GM21381 (cell line): ENCODE data around the gene SMC1B.
"Not testable (repeated sequence)": the region's sequence is repeated elsewhere in the genome, so short reads cannot be mapped to it uniquely, and the experiment has no call there.

ENCODE experiments used
- ATAC-seq: cut with Tn5 transposase; IDR thresholded peaks from one replicate; pipeline ENCODE4 v1.9.1; 2021; ENCODE audit warnings: mild to moderate bottlenecking, moderate library complexity; ENCODE audit not compliant: unreplicated experiment

Gene SMC1B

DNA sequence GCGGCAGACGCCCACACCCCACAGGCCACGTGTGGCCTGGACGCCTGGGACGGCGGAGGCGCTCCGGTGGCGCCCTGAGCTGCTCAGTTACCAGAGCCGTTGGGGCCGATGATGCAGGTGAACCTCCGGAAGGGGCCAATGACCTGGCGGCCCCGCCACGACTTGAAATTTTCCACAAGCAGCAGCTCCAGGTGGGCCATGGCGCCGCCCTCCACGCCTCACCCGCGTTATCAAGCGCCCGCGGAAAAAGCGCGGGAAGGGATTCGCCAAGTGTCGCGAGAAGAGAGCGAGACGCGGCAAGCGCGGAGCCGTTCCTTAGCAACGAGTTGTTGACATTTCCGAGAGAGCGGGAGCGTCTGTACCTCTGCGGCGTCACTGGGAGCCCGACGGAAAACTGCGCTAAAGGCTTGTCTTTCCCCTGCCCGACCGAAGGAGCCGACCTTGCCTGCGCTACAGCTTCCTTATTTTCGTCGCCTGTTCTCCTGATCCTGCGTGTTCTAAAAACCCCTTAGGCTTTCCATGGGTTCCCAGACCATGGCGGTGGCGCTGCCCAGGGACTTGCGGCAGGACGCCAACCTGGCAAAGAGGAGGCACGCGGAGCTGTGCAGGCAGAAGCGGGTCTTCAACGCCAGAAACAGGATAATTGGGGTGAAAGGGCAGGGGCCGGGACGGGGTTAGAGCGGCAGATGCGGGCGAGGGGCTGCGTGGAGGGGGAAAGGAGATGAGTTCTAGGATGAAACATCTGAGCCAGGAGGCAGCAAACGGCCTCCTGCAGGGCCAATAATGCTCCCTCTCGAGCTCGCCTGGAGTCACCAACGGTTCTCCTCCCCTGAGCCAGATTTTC, at the start of gene SMC1B, which contains the start of gene RIBC2:
Gene SMC1B (minus strand): TSS at position 232 of the 844 bp plus-strand sequence. CDS start 32 bp downstream, at position 200.
Gene RIBC2 (plus strand): TSS at position 326 of the 844 bp plus-strand sequence. CDS start 194 bp downstream, at position 520.
- ATAC-seq, result no peak

DNA sequence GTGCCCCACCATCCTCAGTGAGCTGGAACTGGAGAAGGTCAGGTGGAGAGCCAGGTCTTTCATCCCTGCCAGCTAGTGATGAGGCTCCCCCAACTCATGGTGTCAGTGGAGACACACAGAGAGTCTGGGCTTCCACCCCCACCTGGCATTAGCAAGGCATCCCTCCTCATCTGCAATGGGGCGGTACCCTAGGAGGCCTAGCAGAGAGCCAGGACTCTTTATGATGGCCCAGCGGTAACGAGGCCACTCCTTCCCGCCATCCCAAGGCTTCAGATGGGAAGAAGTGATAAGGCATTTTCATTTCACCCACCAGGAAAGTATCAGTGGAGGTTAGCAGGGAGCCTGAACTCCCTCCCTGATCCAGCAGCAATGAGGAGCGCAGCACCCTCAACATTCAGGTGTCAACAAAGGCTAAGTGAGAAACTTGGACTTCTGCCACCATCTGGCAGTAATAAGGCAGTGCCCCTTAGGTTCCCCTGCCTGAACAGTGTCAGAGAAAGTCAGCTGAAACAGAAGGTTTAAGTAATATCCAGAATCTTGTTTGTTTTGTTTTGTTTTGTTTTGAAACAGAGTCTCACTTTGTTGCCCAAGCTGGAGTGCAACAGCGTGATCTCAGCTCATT, 48.7 kb upstream of the SMC1B start:
- no peak for ATAC-seq

DNA sequence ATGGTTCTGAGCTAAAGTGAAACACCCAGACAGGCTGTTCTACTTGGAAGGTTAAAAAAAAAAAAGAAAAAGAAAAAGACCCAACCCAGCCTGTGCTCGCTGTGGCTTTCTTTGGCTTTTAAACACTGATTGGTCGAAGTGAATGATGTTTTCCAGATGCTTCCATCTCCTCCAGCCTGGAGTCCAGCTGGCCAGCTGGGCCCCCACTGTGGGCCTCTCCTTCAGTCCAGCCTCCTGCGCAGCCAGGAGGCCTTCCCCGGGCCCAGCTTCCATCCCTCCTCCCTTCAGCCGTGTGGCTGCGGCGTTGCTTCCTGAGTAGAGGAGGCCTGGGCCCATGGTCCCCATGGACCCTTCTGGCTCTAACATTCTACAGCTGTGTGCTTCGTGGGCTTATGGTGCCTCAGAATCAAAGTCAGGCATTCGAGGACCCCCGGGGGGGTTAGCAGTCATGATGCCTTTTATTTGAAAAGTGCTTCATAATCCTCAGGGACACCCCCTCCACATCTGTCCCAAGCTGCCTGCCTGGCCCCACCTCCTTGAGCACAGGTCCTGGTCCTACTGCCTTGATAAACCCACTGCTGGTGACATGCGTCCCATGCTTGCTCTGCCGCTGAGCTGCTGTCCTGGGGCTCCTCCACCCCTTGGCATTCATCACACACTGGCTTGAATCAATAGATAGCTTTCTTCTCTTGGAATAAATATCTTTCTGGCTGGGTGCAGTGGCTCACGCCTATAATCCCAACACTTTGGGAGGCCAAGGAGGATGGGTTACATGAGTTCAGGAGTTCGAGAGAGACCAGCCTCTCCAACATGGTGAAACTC, 47.1 kb upstream of the SMC1B start:
- ATAC-seq, result no peak

DNA sequence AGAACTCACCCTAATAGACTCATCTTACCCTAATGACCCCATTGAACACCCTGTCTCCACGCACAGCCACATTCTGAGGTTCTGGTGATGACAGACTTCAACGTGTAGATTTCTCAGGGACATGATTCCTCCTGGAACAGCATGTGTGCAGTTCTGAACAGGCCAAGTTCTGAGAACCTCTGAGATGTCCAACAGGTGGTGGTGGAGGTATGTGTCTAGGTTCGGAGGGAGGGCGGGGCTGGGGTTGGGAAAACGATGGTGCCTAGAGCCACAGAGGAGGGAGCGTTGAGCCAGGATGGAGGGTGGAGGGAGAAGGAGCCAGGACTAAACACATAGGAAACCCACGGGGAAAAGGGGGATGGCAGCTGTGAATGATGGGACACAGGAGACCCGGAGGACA, 45.8 kb upstream of the SMC1B start:
- no peak for ATAC-seq

- no peak for ATAC-seq
These were observed 45.1 kb upstream of the SMC1B start for GRCh38 chr22:45458532-45458931.

DNA sequence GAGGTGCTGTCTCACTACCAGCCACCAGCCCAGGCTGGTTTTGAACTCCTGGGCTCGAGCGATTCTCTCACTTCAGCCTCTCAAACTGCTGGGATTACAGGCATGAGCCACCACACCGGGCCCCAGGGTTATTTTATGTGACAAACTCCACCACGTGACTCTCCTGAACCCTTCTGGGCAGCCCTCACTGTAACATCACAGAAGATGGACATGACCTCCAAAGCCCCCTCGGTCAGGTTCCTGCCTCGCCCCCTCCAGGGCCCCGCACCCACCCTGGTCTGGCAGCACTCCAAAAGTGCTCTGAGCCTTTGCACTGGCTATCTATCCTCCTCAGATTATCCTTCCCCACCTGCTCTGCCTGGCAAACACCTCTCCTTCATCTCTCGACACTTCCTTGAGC, 43.4 kb upstream of the SMC1B start:
- ATAC-seq, result no peak

- ATAC-seq, result no peak
These were observed 42.2 kb upstream of the SMC1B start for GRCh38 chr22:45455621-45456020.

DNA sequence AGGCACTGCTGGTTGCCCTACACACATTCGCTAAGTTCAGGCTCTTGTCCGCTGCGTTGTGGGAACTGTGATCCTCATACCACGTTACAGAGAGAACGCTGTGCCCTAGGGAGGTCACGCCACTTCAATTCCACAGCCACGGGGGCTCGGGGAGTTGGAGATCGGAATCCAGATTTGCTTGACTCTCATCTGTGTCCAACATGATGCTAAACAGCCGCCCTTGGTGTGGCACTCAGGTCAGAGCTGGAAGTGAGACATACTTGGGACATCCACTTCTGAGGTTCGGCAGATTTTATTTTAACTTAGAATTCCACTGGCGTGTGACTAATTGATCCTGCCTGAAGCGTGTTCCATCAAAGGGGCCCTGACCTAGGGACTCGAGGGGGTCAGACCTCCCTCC, 41.8 kb upstream of the SMC1B start:
- no peak for ATAC-seq

- no peak for ATAC-seq
These were observed 40.9 kb upstream of the SMC1B start for GRCh38 chr22:45454275-45454674.

DNA sequence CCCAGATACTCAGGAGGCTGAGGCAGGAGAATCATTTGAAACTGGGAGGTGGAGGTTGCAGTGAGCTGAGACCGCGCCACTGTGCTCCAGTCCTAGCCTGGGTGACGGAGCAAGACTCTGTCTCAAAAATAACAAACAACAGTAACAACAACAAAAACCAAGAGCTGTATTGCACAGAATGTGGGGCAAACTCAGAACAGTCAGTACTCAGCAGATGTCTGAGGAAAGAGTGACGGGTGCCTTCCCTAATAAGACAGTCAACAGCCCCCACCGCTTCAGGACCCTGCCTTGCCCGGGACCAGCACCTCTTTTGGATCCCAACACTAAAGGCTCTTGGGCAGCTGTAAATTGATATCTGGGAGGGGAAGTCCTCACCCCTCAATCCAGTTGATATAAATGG, 40.4 kb upstream of the SMC1B start:
- ATAC-seq, result no peak

GRCh38 chr22:45452565-45453379, 39.4 kb upstream of the SMC1B start:
- no peak for ATAC-seq

DNA sequence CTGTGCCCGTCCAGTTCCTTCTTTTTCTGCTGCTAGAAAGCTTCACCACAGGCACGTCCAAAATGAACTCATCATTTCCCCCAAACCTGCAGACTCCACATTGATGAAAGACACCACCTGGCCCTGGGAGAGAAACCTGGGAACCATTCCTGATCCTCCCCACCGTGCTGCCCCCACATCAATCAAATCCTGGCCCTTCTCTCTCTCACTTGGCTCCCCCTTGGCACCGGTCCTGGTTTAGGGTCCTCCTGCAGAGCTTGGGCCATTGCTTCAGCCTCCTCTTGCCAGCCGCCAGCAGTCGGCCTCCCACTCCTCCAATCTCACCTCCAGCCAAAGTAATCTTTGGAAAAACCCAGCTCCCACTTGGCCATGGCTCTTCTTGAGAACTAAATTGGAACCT, 38.6 kb upstream of the SMC1B start:
- no peak for ATAC-seq

- no peak for ATAC-seq
These were observed 37.7 kb upstream of the SMC1B start for GRCh38 chr22:45450921-45451651.

- ATAC-seq, result no peak
These were observed 36.8 kb upstream of the SMC1B start for GRCh38 chr22:45450101-45450785.

DNA sequence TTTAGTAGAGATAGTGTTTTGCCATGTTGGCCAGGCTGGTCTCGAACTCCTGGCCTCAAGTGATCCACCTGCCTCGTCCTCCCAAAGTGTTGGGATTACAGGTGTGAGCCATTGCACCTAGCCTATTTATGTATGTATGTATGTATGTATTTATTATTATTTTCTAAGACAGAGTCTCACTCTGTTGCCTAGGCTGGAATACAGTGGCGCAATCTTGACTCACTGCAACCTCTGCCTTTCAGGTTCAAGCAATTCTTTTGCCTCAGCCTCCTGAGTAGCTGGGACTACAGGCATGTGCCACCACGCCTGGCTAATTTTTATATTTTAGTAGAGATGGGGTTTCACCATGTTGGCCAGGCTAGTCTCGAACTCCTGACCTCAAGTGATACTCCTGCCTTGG, 36.0 kb upstream of the SMC1B start:
- not testable (repeated sequence) for ATAC-seq

- ATAC-seq, result no peak
These were observed 35.0 kb upstream of the SMC1B start for GRCh38 chr22:45448431-45448830.

GRCh38 chr22:45447596-45447995, 34.2 kb upstream of the SMC1B start:
- not testable (repeated sequence) for ATAC-seq

DNA sequence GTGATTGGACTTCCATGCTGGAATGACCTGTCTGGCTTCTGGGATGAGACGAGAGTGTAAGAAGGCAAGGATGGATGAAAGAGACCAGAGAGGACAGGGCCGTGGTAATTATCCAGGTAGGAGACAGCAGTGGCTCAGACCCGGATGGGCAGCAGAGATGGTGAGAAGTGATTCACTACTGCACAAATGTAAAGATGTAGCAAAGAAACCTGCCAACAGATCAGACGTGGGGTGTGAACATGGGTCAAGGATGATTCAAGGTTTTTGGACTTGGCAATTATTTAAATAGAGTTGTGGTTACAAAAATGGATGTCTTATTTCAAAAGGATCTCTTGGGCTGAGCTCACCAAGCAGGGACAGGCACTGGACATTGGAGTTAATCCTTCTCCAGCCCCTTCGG, 32.8 kb upstream of the SMC1B start:
- ATAC-seq, result no peak

DNA sequence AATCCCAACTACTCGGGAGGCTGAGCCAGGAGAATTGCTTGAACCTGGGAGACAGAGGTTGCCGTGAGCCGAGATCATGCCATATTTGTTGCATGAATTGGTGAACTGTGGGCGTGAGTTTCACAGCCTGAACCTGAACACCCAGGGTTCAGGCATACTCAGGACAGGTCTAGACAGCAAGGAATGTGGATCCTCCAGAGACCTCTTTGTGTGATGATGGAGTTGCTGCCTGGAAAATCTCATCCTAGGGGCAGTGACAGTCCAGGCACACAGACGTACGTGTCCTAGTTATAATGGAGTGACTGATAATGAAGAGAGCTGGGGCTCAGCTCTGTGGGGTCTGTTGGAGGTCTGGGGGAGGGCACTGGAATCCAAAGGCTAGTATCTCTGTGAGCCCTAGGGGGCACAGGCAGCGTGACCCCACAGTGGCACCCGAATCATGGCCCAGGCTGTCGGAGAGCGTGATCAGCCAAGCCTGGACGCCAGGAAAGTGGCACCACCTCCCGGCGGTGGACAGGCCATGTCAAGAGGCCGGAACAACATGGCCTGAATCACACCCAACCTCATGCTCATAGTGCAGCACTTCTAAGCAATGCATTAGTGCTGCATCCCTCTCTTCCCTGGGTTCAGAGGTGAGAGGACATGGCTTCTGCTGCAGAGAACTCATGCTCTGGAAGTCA, 31.8 kb upstream of the SMC1B start:
- ATAC-seq, result no peak
